Gastrocnemius medialis (tissue), 4 donors: ENCODE data around the gene CFAP119. TPM values are rescaled to one million over a fixed set of nuclear protein-coding genes. Genes with fewer than 3 reads are reported as not detected.

ENCODE experiments used
- ATAC-seq, 2 donors: fragments of 150-250 bp; one replicate each; pipeline ENCODE4 v1.9.1; 2016
- DNase-seq, 2 donors: peaks; one replicate each; pipeline ENCODE4 v3.0.0-alpha.2; 2019
- H3K27ac ChIP-seq, 4 donors: fragments of 200-600 bp; sonication (generic); 1 replicate in 1 of 4; 2 replicates in 3 of 4; pipeline ENCODE4 v1.5.1; 2016 to 2018; ENCODE audit warnings: mild to moderate bottlenecking in 2 of 4, moderate library complexity in 1 of 4
- H3K27me3 ChIP-seq, 3 donors: fragments of 200-600 bp; sonication (generic) in 2 of 3; 1 replicate in 1 of 3; 2 replicates in 2 of 3; pipeline versions ENCODE4 v1.5.1 to v1.6.0; 2016 to 2019; ENCODE audit warnings: mild to moderate bottlenecking in 1 of 3, moderate library complexity in 1 of 3
- H3K36me3 ChIP-seq, 2 donors: fragments of 200-600 bp; sonication (generic) in 1 of 2; one replicate each; pipeline ENCODE4 v1.5.1; 2017 to 2018
- H3K4me1 ChIP-seq, 2 donors: fragments of 200-600 bp; sonication (generic) in 1 of 2; one replicate each; pipeline ENCODE4 v1.5.1; 2016 to 2017; ENCODE audit warnings: mild to moderate bottlenecking in 2 of 2
- H3K4me3 ChIP-seq, 4 donors: fragments of 200-600 bp; sonication (generic) in 3 of 4; 1 replicate in 1 of 4; 2 replicates in 3 of 4; pipeline ENCODE4 v1.5.1; 2016 to 2019; ENCODE audit warnings: mild to moderate bottlenecking in 2 of 4
- H3K9me3 ChIP-seq, 3 donors: fragments of 200-600 bp; sonication (generic) in 2 of 3; 1 replicate in 1 of 3; 2 replicates in 2 of 3; pipeline ENCODE4 v1.5.1; 2016 to 2019
- POLR2A ChIP-seq, 2 donors: fragments of 450-650 bp; IDR thresholded peaks; one replicate each; pipeline ENCODE4 v1.6.1; 2017; ENCODE audit warnings: antibody characterized with exemption in 2 of 2, mild to moderate bottlenecking in 2 of 2, moderate library complexity in 2 of 2
- in situ Hi-C, 4 donors: fragments of 200-750 bp; cut with MboI; loops; one replicate each; pipeline versions ENCODE4 v1.15.0 to v1.8.0; 2017; ENCODE audit warnings: low sequenced_read_pairs in 4 of 4
- intact Hi-C: fragments of 100-400 bp; cut with DNase I; formaldehyde crosslinking; loops from one replicate; pipeline ENCODE4 v1.15.1; 2023; ENCODE audit warnings: low total_unique reads
- total RNA-seq, 4 donors: library from RNA; depleted of rRNA; stranded (reverse); fragments of >200 nt; gene quantifications; one replicate each; pipeline versions ENCODE4 v1.1.0 to v1.2.3, GENCODE V29; 2016
- TF ChIP-seq, protein P1 (sequence below), 5 experiments: fragments of 450-650 bp in 3 of 5; fragments of 200-600 bp in 2 of 5; sonication (generic) in 2 of 5; IDR thresholded peaks in 4 of 5; conservative IDR thresholded peaks in 1 of 5; 1 replicate in 4 of 5; 2 replicates in 1 of 5; pipeline ENCODE4 v1.5.1; 2016 to 2019; ENCODE audit warnings: antibody characterized with exemption in 5 of 5, mild to moderate bottlenecking in 3 of 5, moderate library complexity in 3 of 5

Gene CFAP119
- total RNA-seq, 4 donors from 2014 or later: 0.73 to 5.8 (median 1.7) TPM; not detected in 1

DNA sequence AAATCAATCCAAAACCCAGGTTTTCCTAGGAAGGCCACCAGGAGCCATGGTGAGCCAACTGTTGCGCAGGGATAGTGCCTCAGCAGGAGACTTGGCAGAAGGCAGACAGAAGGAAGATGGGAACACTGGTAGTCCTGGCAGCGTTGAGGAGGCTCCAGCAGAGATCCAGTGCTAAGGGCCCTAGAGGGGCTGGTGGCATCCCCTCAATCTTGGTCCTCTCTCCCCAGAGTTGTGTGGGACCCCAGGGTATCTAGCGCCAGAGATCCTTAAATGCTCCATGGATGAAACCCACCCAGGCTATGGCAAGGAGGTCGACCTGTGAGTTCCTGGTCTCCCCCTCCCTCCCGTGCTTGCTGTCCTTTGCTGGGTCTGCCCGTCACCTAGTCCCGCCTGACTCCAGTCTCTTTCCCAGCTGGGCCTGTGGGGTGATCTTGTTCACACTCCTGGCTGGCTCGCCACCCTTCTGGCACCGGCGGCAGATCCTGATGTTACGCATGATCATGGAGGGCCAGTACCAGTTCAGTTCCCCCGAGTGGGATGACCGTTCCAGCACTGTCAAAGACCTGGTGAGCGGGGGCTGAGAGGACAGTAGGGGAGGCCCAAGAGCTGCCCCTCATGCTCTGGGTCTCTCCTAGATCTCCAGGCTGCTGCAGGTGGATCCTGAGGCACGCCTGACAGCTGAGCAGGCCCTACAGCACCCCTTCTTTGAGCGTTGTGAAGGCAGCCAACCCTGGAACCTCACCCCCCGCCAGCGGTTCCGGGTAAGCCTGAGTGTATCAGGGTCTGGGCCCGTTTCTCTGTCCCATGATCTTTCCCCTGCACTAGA is 5.7 kb downstream of the CFAP119 start:
- intact Hi-C loops (no loop called here), in situ Hi-C loops (no loop called here)
- H3K4me3 ChIP-seq: no peak overlapping the region
- no peak overlapping the region for H3K27ac ChIP-seq
- H3K9me3 ChIP-seq: no peaks in the 10 kb centered on the region
- peaks cover 4 to 6% of the 10 kb centered on the region in 2 donors for H3K4me1 ChIP-seq
- DNase-seq (no peak), ATAC-seq (no peak)
- TF ChIP-seq POLR2A (IDR thresholded peaks at IDR 0.05): no peak
- TF ChIP-seq, protein P1, sequence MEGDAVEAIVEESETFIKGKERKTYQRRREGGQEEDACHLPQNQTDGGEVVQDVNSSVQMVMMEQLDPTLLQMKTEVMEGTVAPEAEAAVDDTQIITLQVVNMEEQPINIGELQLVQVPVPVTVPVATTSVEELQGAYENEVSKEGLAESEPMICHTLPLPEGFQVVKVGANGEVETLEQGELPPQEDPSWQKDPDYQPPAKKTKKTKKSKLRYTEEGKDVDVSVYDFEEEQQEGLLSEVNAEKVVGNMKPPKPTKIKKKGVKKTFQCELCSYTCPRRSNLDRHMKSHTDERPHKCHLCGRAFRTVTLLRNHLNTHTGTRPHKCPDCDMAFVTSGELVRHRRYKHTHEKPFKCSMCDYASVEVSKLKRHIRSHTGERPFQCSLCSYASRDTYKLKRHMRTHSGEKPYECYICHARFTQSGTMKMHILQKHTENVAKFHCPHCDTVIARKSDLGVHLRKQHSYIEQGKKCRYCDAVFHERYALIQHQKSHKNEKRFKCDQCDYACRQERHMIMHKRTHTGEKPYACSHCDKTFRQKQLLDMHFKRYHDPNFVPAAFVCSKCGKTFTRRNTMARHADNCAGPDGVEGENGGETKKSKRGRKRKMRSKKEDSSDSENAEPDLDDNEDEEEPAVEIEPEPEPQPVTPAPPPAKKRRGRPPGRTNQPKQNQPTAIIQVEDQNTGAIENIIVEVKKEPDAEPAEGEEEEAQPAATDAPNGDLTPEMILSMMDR (IDR thresholded peaks at IDR 0.05 in 4 of 5, conservative IDR thresholded peaks at IDR 0.05 in 1 of 5): no peak
- peaks cover 0 to 56% of the 10 kb centered on the region in 2 donors for H3K36me3 ChIP-seq
- no peaks in the 10 kb centered on the region for H3K27me3 ChIP-seq

DNA sequence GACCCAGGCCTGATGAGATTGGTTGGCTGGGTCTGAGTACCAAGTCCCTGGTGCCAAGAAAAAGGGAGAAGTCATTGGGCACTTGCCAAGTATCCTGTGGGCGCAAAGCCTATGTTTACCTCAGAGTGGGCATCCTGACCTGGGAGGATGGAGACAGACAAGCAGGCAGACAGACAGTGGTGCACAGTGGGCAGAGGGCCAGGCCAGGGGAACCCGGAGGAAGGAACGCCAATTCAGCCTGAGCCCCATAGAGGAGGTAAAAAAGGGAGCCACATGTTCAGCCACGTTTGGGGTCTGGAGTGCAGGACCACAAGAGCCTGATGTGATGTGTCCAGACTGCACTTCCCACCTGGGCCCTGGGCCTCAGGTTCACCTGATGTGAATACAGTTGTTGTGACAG is 8.3 kb downstream of the CFAP119 start:
- no peak overlapping the region for H3K27ac ChIP-seq
- H3K4me3 ChIP-seq: no peak overlapping the region
- H3K27me3 ChIP-seq: no peaks in the 10 kb centered on the region
- no peaks in the 10 kb centered on the region for H3K9me3 ChIP-seq
- H3K4me1 ChIP-seq: peaks cover 0 to 2% of the 10 kb centered on the region in 2 donors
- TF ChIP-seq, protein P1 (IDR thresholded peaks at IDR 0.05 in 4 of 5, conservative IDR thresholded peaks at IDR 0.05 in 1 of 5): no peak
- no peak for TF ChIP-seq POLR2A (IDR thresholded peaks at IDR 0.05)
- peaks cover 0 to 58% of the 10 kb centered on the region in 2 donors for H3K36me3 ChIP-seq
- in situ Hi-C loops: no loop called here
- intact Hi-C loops: no loop called here
- ATAC-seq (no peak), DNase-seq (no peak)

GRCh38 chr16:30750876-30751465 is 10.9 kb downstream of the CFAP119 start:
- DNase-seq (no peak), ATAC-seq (no peak)
- Histone ChIP-seq H3K27me3 (no peaks in the 10 kb centered on the region), H3K4me1 (peaks cover 7 to 8% of the 10 kb centered on the region in 2 donors), H3K4me3 (no peak overlapping the region), H3K27ac (no peak overlapping the region), H3K9me3 (no peaks in the 10 kb centered on the region), H3K36me3 (peaks cover 0 to 37% of the 10 kb centered on the region in 2 donors)
- in situ Hi-C loops: no loop called here
- intact Hi-C loops: no loop called here
- TF ChIP-seq POLR2A (IDR thresholded peaks at IDR 0.05): no peak
- TF ChIP-seq, protein P1 (IDR thresholded peaks at IDR 0.05 in 4 of 5, conservative IDR thresholded peaks at IDR 0.05 in 1 of 5): no peak

DNA sequence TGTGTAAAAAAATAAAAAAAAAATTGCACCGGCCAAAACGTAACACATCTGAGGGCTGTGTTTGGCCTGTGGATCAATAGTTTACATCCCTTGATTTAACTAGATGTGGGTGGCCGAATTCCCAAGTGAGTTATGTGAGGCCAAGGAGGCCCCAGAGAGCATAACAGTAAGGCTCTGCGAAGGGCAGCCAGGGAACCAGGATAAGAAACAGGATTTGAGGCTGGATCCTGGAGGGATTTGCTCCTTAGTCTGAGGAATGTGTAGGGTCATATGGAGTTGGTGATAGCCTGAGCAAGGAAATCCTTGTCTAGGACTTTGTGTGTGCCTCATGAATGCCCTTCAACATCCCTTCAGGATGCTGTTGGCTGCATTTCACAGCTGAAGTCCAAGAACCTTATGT is 11.7 kb downstream of the CFAP119 start:
- Histone ChIP-seq H3K36me3 (peaks cover 0 to 31% of the 10 kb centered on the region in 2 donors), H3K27ac (no peak overlapping the region), H3K27me3 (no peaks in the 10 kb centered on the region), H3K4me3 (no peak overlapping the region), H3K4me1 (peaks cover 7 to 8% of the 10 kb centered on the region in 2 donors), H3K9me3 (no peaks in the 10 kb centered on the region)
- ATAC-seq (no peak), DNase-seq (no peak)
- intact Hi-C loops (no loop called here), in situ Hi-C loops (no loop called here)
- no peak for TF ChIP-seq POLR2A (IDR thresholded peaks at IDR 0.05)
- TF ChIP-seq, protein P1 (IDR thresholded peaks at IDR 0.05 in 4 of 5, conservative IDR thresholded peaks at IDR 0.05 in 1 of 5): no peak
